HG03175 (cell line): ENCODE results near the gene ATXN7.

Experiments
- ATAC-seq: cut with Tn5 transposase; IDR thresholded peaks from one replicate; pipeline ENCODE4 v1.9.1; 2021; ENCODE audit warnings: mild to moderate bottlenecking, moderate library complexity; ENCODE audit not compliant: unreplicated experiment

Gene ATXN7

DNA sequence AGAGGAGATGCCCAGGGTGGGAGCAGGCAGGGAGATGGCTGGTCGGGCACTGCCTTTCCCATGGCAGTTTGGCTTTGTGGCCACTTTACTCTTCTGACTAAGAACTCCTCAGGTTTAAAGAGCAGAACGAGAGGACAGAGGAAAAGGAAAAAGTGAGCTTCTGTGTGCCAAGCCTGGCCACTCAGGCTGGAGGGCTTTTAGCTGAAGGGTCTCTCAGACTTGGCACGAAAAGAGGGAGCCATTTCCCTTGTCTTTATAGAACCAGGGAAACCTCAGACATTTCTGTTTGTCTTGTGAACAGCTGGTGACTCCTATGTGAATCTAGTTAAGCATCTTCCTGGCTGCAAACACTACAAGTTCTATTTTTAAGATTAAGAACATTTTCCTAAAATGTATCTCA lies 182.9 kb downstream of the ATXN7 start:
- ATAC-seq, result no peak

- no peak for ATAC-seq
Observed at GRCh38 chr3:64046996-64047594, 183.4 kb downstream of the ATXN7 start.

GRCh38 chr3:64047787-64048186 lies 184.1 kb downstream of the ATXN7 start:
- ATAC-seq, result no peak

DNA sequence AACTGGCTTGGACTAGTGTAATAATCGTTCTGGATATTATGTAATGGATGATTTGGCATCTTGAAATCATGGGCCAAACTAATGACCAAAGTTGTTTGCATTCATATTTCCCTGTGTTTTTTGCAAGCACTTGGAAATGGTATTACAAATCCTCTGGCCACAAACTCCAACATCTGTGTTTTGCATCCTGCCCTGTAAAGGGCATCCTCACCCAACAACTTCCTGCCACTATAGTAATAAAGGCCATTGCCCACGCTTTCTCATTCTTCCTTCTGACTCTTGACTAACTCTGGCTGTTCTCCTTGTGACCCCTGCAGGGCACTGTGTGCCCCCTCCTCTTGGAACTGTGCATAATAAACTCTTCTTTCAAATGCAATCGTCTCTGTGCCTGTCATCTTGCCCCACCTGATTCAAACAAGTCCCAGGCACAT lies 185.0 kb downstream of the ATXN7 start:
- ATAC-seq, result no peak

- no peak for ATAC-seq
Observed at GRCh38 chr3:64049136-64049535, 185.5 kb downstream of the ATXN7 start.

GRCh38 chr3:64049832-64050231 lies 186.2 kb downstream of the ATXN7 start:
- no peak for ATAC-seq
